Activated naive CD8-positive, alpha-beta T cell treated with anti-CD3 and anti-CD28 coated beads, Interleukin-2, amount 10 ng/mL, durations not matched to agents 7 days and 5 days (primary cell): Measurements from ENCODE around the gene PNPLA6. TPM values are rescaled to one million over a fixed set of nuclear protein-coding genes. Genes with fewer than 3 reads are reported as not detected.
A peak's percentile ranks its signal among the peaks of the same experiment; 100 is the strongest.

ENCODE experiments used
- ATAC-seq: fragments of 150-1000 bp; cut with Tn5 transposase; one replicate; pipeline ENCODE4 v1.10.0; 2021; ENCODE audit warnings: low read depth, moderate library complexity
- POLR2A ChIA-PET: fragments of 350-600 bp; sonication (Branson Sonifier 250); formaldehyde crosslinking; loops from one replicate; lab custom pipeline; 2021; ENCODE audit warnings: antibody characterized with exemption; lab: Charles Lee
- DNase-seq: peaks from one replicate; pipeline ENCODE4 v3.0.0; 2021
- H3K27ac Mint-ChIP-seq: one replicate; pipeline ENCODE4 v1.8.0; 2022; ENCODE audit warnings: mild to moderate bottlenecking, mixed read lengths
- H3K27me3 Mint-ChIP-seq: one replicate; pipeline ENCODE4 v1.8.0; 2022; ENCODE audit warnings: mild to moderate bottlenecking, moderate library complexity, mixed read lengths
- H3K36me3 Mint-ChIP-seq: one replicate; pipeline ENCODE4 v1.8.0; 2021; ENCODE audit warnings: mild to moderate bottlenecking, mixed read lengths
- H3K4me1 Mint-ChIP-seq: one replicate; pipeline ENCODE4 v1.8.0; 2021; ENCODE audit warnings: mixed read lengths
- H3K4me3 Mint-ChIP-seq: one replicate; pipeline ENCODE4 v1.8.0; 2022; ENCODE audit warnings: mild to moderate bottlenecking, moderate library complexity, mixed read lengths
- H3K9me3 Mint-ChIP-seq: one replicate; pipeline ENCODE4 v1.8.0; 2021; ENCODE audit warnings: mixed read lengths
- total RNA-seq, 2 experiments: library from RNA; stranded (reverse); gene quantifications; one replicate each; pipeline ENCODE4 v1.2.3, GENCODE V29; 2021

PNPLA6 gene
- total RNA-seq, 2 experiments from 2014 or later = 152 to 155 TPM

GRCh38 chr19:7582446-7582845 lies 46.9 kb downstream of the PNPLA6 start:
- ATAC-seq (no peak), DNase-seq (no peak)
- peaks cover 4% of the 10 kb centered on the region for H3K27me3 Mint-ChIP-seq
- POLR2A ChIA-PET = no interaction called here
- H3K4me1 Mint-ChIP-seq = peaks cover 2% of the 10 kb centered on the region
- H3K4me3 Mint-ChIP-seq = no peak overlapping the region
- H3K9me3 Mint-ChIP-seq = no peaks in the 10 kb centered on the region
- no peaks in the 10 kb centered on the region for H3K36me3 Mint-ChIP-seq
- H3K27ac Mint-ChIP-seq = no peak overlapping the region

GRCh38 chr19:7589822-7590221 lies 54.3 kb downstream of the PNPLA6 start:
- Mint-ChIP-seq H3K36me3 (no peaks in the 10 kb centered on the region), H3K4me3 (no peak overlapping the region), H3K4me1 (no peaks in the 10 kb centered on the region), H3K9me3 (no peaks in the 10 kb centered on the region), H3K27ac (no peak overlapping the region), H3K27me3 (peaks cover 14% of the 10 kb centered on the region)
- POLR2A ChIA-PET = no interaction called here
- ATAC-seq = no peak
- no peak for DNase-seq

- ATAC-seq (no peak), DNase-seq (no peak)
- Mint-ChIP-seq H3K36me3 (no peaks in the 10 kb centered on the region), H3K27ac (no peak overlapping the region), H3K4me1 (peaks cover 2% of the 10 kb centered on the region), H3K9me3 (no peaks in the 10 kb centered on the region), H3K4me3 (no peak overlapping the region), H3K27me3 (peaks cover 19% of the 10 kb centered on the region)
- POLR2A ChIA-PET = no interaction called here
These were observed 54.7 kb downstream of the PNPLA6 start for GRCh38 chr19:7590256-7590655.

- no peak within 1 kb of the TSS for H3K27ac Mint-ChIP-seq
- no peaks in the 10 kb centered on the region for H3K9me3 Mint-ChIP-seq
- peak; percentile 81 for ATAC-seq
- H3K27me3 Mint-ChIP-seq = peaks cover 43% of the 10 kb centered on the region
- peak within 1 kb of the TSS; percentile 63 for H3K4me3 Mint-ChIP-seq
- POLR2A ChIA-PET = interaction anchor here (0.7 kb wide), 1 partner anchor 40 kb away, joined by 4 read pairs; no protein-coding TSS in a partner anchor
- peaks cover 3% of the 10 kb centered on the region for H3K4me1 Mint-ChIP-seq
- peak; percentile 75 for DNase-seq
- H3K36me3 Mint-ChIP-seq = no peaks in the 10 kb centered on the region
These were observed 60.1 kb downstream of the PNPLA6 start, which contains the start of gene CAMSAP3 for GRCh38 chr19:7595466-7596133. Gene CAMSAP3 (plus strand): TSS chr19:7595863. CDS start chr19:7596003, 140 bp downstream.

GRCh38 chr19:7596211-7596937 lies 60.9 kb downstream of the PNPLA6 start:
- peaks cover 3% of the 10 kb centered on the region for H3K4me1 Mint-ChIP-seq
- DNase-seq (no peak), ATAC-seq (no peak)
- peaks cover 43% of the 10 kb centered on the region for H3K27me3 Mint-ChIP-seq
- H3K4me3 Mint-ChIP-seq = peak overlapping the region; percentile 63
- H3K36me3 Mint-ChIP-seq = no peaks in the 10 kb centered on the region
- POLR2A ChIA-PET = interaction anchor here (0.6 kb wide), 1 partner anchor 12 kb away, joined by 4 read pairs; no protein-coding TSS in a partner anchor
- H3K27ac Mint-ChIP-seq = no peak overlapping the region
- no peaks in the 10 kb centered on the region for H3K9me3 Mint-ChIP-seq

GRCh38 chr19:7597689-7598088 lies 62.2 kb downstream of the PNPLA6 start:
- H3K27ac Mint-ChIP-seq = no peak overlapping the region
- no peak overlapping the region for H3K4me3 Mint-ChIP-seq
- no peaks in the 10 kb centered on the region for H3K9me3 Mint-ChIP-seq
- peaks cover 5% of the 10 kb centered on the region for H3K4me1 Mint-ChIP-seq
- DNase-seq (no peak), ATAC-seq (no peak)
- POLR2A ChIA-PET = no interaction called here
- no peaks in the 10 kb centered on the region for H3K36me3 Mint-ChIP-seq
- peaks cover 46% of the 10 kb centered on the region for H3K27me3 Mint-ChIP-seq

- DNase-seq = no peak
- Mint-ChIP-seq H3K36me3 (no peaks in the 10 kb centered on the region), H3K27ac (no peak overlapping the region), H3K4me1 (peaks cover 5% of the 10 kb centered on the region), H3K27me3 (peaks cover 45% of the 10 kb centered on the region), H3K4me3 (no peak overlapping the region), H3K9me3 (no peaks in the 10 kb centered on the region)
- no peak for ATAC-seq
- POLR2A ChIA-PET = no interaction called here
These were observed 62.7 kb downstream of the PNPLA6 start for GRCh38 chr19:7598180-7598579.

- Mint-ChIP-seq H3K36me3 (no peaks in the 10 kb centered on the region), H3K9me3 (no peaks in the 10 kb centered on the region), H3K4me1 (peaks cover 3% of the 10 kb centered on the region), H3K27ac (no peak overlapping the region), H3K4me3 (no peak overlapping the region), H3K27me3 (peaks cover 25% of the 10 kb centered on the region)
- POLR2A ChIA-PET = no interaction called here
- ATAC-seq (no peak), DNase-seq (no peak)
These were observed 65.2 kb downstream of the PNPLA6 start for GRCh38 chr19:7600721-7601120.

GRCh38 chr19:7602240-7602934 lies 66.9 kb downstream of the PNPLA6 start:
- no peak for ATAC-seq
- no peak overlapping the region for H3K27ac Mint-ChIP-seq
- no peak for DNase-seq

GRCh38 chr19:7602935-7603497 lies 67.5 kb downstream of the PNPLA6 start:
- ATAC-seq = no peak
- POLR2A ChIA-PET = interaction anchor here (0.6 to 0.9 kb wide), 2 partner anchors 11 to 27 kb away, joined by 3 read pairs; partner anchors contain the start of gene PET100
- peaks cover 3% of the 10 kb centered on the region for H3K4me1 Mint-ChIP-seq
- no peaks in the 10 kb centered on the region for H3K9me3 Mint-ChIP-seq
- H3K27me3 Mint-ChIP-seq = peaks cover 8% of the 10 kb centered on the region
- no peaks in the 10 kb centered on the region for H3K36me3 Mint-ChIP-seq
- no peak overlapping the region for H3K4me3 Mint-ChIP-seq
- DNase-seq = no peak
- no peak overlapping the region for H3K27ac Mint-ChIP-seq

More at GRCh38 chr19:7602240-7602934, 66.9 kb downstream of the PNPLA6 start:
- no peaks in the 10 kb centered on the region for H3K36me3 Mint-ChIP-seq
- peaks cover 14% of the 10 kb centered on the region for H3K27me3 Mint-ChIP-seq
- H3K4me1 Mint-ChIP-seq = peaks cover 3% of the 10 kb centered on the region
- POLR2A ChIA-PET = interaction anchor here (0.6 to 0.9 kb wide), 2 partner anchors 28 to 48 kb away, joined by 3 read pairs; partner anchors contain the start of gene PET100
- no peak overlapping the region for H3K4me3 Mint-ChIP-seq
- H3K9me3 Mint-ChIP-seq = no peaks in the 10 kb centered on the region

- peaks cover 3% of the 10 kb centered on the region for H3K4me1 Mint-ChIP-seq
- H3K36me3 Mint-ChIP-seq = no peaks in the 10 kb centered on the region
- ATAC-seq (no peak), DNase-seq (no peak)
- H3K9me3 Mint-ChIP-seq = no peaks in the 10 kb centered on the region
- no peak overlapping the region for H3K27ac Mint-ChIP-seq
- POLR2A ChIA-PET = no interaction called here
- H3K27me3 Mint-ChIP-seq = peaks cover 3% of the 10 kb centered on the region
- H3K4me3 Mint-ChIP-seq = no peak overlapping the region
These were observed 68.4 kb downstream of the PNPLA6 start for GRCh38 chr19:7603919-7604318.

- H3K27ac Mint-ChIP-seq = no peak overlapping the region
- no peaks in the 10 kb centered on the region for H3K36me3 Mint-ChIP-seq
- no peaks in the 10 kb centered on the region for H3K9me3 Mint-ChIP-seq
- ATAC-seq (peak; percentile 58), DNase-seq (no peak)
- H3K4me3 Mint-ChIP-seq = no peak overlapping the region
- peaks cover 3% of the 10 kb centered on the region for H3K4me1 Mint-ChIP-seq
- POLR2A ChIA-PET = no interaction called here
- H3K27me3 Mint-ChIP-seq = peaks cover 3% of the 10 kb centered on the region
These were observed 70.1 kb downstream of the PNPLA6 start for GRCh38 chr19:7605490-7606222.
